HG03469 (cell line): Measurements from ENCODE around the gene ACAP1.
"Not testable (repeated sequence)": the region's sequence is repeated elsewhere in the genome, so short reads cannot be mapped to it uniquely, and the experiment has no call there.

Source experiments
- ATAC-seq: cut with Tn5 transposase; IDR thresholded peaks from one replicate; pipeline ENCODE4 v1.9.1; 2021; ENCODE audit warnings: mild to moderate bottlenecking, moderate library complexity, moderate number of reproducible peaks; ENCODE audit not compliant: unreplicated experiment

The ACAP1 gene

GRCh38 chr17:7352910-7353635 lies 16.7 kb downstream of the ACAP1 start:
- ATAC-seq, result no peak

- no peak for ATAC-seq
Measured at GRCh38 chr17:7354262-7354843, 18.0 kb downstream of the ACAP1 start.

GRCh38 chr17:7355053-7355452 lies 18.7 kb downstream of the ACAP1 start, which contains the start of gene TMEM95:
TMEM95 (plus strand) TSS chr17:7355156; CDS start chr17:7355205, 49 bp downstream.
- ATAC-seq, result no peak

- ATAC-seq, result no peak
Measured at GRCh38 chr17:7355573-7355972, 19.2 kb downstream of the ACAP1 start.

- no peak for ATAC-seq
Measured at GRCh38 chr17:7356072-7356549, 19.8 kb downstream of the ACAP1 start.

GRCh38 chr17:7356756-7357155 lies 20.4 kb downstream of the ACAP1 start:
- no peak for ATAC-seq

- ATAC-seq, result no peak
Measured at GRCh38 chr17:7357381-7357780, 21.1 kb downstream of the ACAP1 start.

DNA sequence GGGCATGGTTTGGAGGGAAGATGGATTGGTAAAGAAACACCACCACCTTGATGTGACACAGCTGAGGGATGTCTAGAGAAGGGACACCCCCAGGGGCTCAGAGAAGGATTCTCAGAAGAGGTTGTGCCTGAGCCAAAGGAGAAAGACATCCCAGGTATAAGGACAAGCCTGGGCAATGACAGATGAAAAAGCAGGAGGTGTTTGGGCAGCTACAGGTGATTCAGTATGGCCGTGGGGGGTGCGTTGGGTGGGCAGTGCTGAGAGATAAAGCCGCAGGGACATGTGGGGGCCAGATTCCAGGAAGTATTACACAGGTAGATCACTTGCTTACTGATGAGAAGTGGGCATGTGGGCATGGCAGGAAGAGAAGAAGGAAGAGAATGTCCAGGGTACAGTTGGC lies 25.6 kb downstream of the ACAP1 start:
- ATAC-seq, result no peak

GRCh38 chr17:7363311-7363710 lies 27.0 kb downstream of the ACAP1 start:
- no peak for ATAC-seq

DNA sequence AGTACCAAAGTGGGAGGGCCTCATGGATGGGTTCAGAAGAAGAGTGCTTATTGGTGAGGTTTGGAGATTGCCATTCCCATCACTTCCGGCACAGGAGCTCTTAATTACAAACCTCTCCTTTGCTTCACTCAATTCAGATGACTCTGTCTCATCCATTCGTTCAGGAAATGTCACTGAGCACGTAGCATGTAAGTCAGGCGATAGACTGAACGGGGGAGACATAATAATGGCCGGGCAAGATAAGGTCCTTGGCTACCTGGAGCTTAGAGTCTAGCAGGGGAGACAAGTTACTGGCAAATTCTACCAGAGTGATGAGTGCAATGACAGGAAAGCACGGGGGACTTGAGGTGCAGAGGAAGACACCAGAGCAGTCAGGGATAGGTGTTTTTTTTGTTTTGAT lies 29.6 kb downstream of the ACAP1 start:
- ATAC-seq, result not testable (repeated sequence)

DNA sequence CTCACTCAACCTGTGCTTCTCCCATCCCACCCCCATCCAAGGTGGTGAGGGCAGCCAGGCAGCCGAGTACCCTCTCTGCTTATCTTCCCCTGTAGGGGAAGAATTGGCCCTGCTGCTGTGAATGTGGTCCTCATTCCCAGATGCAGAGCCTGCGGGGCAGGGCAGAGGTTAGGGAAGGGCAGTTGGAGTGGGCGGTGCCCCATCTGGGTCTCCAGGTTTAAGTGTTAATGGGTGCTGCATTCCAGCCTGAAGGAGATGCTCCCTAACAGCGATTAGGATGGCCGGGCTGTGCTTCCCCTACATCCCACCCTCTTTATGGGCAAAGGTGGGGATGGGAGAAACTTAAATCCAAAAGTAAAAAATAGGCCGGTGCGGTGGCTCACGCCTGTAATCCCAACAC lies 30.8 kb downstream of the ACAP1 start:
- no peak for ATAC-seq

GRCh38 chr17:7367918-7368598 lies 31.7 kb downstream of the ACAP1 start:
- ATAC-seq, result no peak

DNA sequence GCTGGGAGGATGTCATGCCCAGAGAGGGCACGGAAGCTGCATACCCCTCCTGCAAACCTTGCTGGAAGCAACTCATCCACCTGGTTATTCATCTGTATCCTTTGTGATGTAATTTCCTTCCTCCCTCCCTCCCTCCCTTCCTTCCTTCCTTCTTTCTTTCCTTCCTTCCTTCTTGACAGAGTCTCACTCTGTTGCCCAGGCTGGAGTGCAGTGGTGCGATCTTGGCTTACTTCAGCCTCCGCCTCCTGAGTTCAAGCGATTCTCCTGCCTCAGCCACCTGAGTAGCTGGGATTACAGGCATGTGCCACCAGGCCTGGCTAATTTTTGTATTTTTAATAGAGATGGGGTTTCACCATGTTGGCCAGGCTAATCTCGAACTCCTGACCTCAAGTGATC lies 32.3 kb downstream of the ACAP1 start:
- ATAC-seq, result not testable (repeated sequence)

DNA sequence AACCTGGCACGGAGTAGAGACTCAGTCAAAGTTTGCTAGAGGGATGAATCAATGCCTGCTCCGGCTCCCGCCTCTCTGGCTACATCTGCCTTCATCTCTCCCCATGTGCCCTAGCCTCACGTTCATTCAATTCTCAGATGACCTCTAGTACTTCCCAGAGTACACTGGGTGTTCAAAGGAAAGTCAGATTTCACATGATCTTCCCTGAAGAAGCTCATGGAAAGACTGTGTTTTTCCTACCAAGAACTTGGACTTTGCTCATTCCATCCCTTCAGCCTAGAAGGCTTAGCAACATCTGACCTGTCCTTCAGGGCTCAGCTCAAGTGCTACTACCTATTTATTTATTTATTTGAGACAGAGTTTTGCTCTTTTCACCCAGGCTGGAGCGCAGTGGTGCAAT lies 33.5 kb downstream of the ACAP1 start:
- ATAC-seq, result no peak

GRCh38 chr17:7370853-7371252 lies 34.5 kb downstream of the ACAP1 start:
- no peak for ATAC-seq

GRCh38 chr17:7374353-7374752 lies 38.0 kb downstream of the ACAP1 start:
- no peak for ATAC-seq

DNA sequence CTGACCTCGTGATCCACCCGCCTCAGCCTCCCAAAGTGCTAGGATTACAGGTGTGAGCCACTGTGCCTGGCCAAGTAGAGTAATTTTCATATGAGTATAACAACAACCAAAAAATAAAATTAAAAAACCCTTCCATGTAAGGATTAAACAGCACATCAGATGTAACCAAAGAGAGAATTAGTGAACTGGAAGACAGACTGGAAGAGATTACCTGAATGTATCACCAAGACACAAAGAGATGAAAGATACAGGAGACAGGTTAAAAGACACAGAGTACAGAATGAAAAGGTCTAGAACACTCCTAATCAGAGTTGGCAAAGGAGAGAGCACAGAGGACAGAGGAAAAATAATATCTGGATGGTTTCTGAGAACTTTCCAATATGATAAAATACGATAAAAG lies 42.8 kb downstream of the ACAP1 start:
- ATAC-seq, result no peak

- ATAC-seq, result no peak
Measured at GRCh38 chr17:7380321-7380720, 44.0 kb downstream of the ACAP1 start.

GRCh38 chr17:7380855-7381683 lies 44.7 kb downstream of the ACAP1 start, which contains the start of gene TNK1:
TNK1 (plus strand) TSS chr17:7381089; CDS start chr17:7382927, 1,838 bp downstream.
- no peak for ATAC-seq

DNA sequence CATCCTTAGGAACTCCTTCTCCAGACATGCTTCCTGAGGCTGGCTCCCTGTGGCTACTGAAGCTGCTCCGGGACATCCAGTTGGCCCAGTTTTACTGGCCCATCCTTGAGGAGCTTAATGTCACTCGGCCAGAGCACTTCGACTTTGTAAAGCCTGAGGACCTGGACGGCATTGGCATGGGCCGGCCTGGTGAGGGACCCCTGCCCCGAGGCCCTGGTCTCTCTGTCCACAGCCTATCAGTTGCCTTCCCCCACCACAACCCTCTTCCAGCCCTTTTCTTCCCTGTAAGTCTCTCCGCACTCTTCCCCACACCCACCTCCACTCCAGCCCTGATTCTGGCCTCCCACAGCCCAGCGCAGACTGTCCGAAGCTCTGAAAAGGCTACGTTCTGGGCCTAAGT lies 46.6 kb downstream of the ACAP1 start:
- ATAC-seq, result no peak

DNA sequence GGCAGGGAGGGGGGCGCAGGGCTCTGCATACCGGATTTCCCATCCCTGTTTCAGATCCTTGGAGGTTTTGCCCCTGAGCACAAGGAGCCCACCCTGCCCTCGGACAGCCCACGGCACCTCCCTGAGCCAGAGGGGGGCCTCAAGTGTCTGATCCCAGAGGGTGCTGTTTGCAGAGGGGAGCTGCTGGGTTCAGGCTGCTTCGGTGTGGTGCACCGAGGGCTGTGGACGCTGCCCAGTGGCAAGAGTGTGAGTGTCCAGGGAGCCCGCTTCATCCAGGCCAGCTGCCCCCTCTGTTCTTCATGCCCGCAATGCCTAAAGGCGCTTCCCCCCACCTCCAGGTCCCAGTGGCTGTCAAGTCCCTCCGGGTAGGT lies 47.0 kb downstream of the ACAP1 start:
- ATAC-seq, result no peak
